Activated CD8-positive, alpha-beta memory T cell treated with anti-CD3 and anti-CD28 coated beads, Interleukin-2, amount 50 U/mL, for 1 hour (primary cell): ENCODE data around the gene PHF14.

Source experiments
- DNase-seq: peaks from one replicate; pipeline ENCODE4 v3.0.0-alpha.2; 2020; ENCODE audit errors: extremely low read depth

Gene PHF14

GRCh38 chr7:11109659-11110058 lies 136.0 kb downstream of the PHF14 start:
- DNase-seq: no peak

- DNase-seq: no peak
Measured at GRCh38 chr7:11120068-11120664, 146.5 kb downstream of the PHF14 start.

- DNase-seq: no peak
Measured at GRCh38 chr7:11120675-11121220, 147.1 kb downstream of the PHF14 start.

GRCh38 chr7:11124856-11125559 lies 151.3 kb downstream of the PHF14 start:
- no peak for DNase-seq

- no peak for DNase-seq
Measured at GRCh38 chr7:11127114-11127785, 153.6 kb downstream of the PHF14 start.

- DNase-seq: no peak
Measured at GRCh38 chr7:11127988-11128387, 154.3 kb downstream of the PHF14 start.

- DNase-seq: no peak
Measured at GRCh38 chr7:11128498-11128897, 154.8 kb downstream of the PHF14 start.

GRCh38 chr7:11130012-11130411 lies 156.3 kb downstream of the PHF14 start:
- no peak for DNase-seq

GRCh38 chr7:11130601-11131000 lies 156.9 kb downstream of the PHF14 start:
- DNase-seq: no peak

- no peak for DNase-seq
Measured at GRCh38 chr7:11133436-11133959, 159.8 kb downstream of the PHF14 start.

- DNase-seq: no peak
Measured at GRCh38 chr7:11135573-11135972, 161.9 kb downstream of the PHF14 start.

GRCh38 chr7:11141541-11141940 lies 167.9 kb downstream of the PHF14 start:
- DNase-seq: no peak

- DNase-seq: no peak
Measured at GRCh38 chr7:11153694-11154093, 180.0 kb downstream of the PHF14 start.

GRCh38 chr7:11155883-11156282 lies 182.2 kb downstream of the PHF14 start:
- no peak for DNase-seq

- no peak for DNase-seq
Measured at GRCh38 chr7:11161499-11161898, 187.8 kb downstream of the PHF14 start.

- DNase-seq: no peak
Measured at GRCh38 chr7:11163220-11163619, 189.5 kb downstream of the PHF14 start.

GRCh38 chr7:11166051-11166450 lies 192.4 kb downstream of the PHF14 start:
- no peak for DNase-seq

- DNase-seq: no peak
Measured at GRCh38 chr7:11168650-11169170, 195.0 kb downstream of the PHF14 start.

GRCh38 chr7:11170175-11170574 lies 196.5 kb downstream of the PHF14 start:
- DNase-seq: no peak

- DNase-seq: no peak
Measured at GRCh38 chr7:11170863-11171568, 197.3 kb downstream of the PHF14 start.

GRCh38 chr7:11171569-11172192 lies 198.0 kb downstream of the PHF14 start:
- no peak for DNase-seq
